Omental fat pad (tissue), 4 donors: ENCODE data around the gene MKI67. TPM values are rescaled to one million over a fixed set of nuclear protein-coding genes. Genes with fewer than 3 reads are reported as not detected.

Source experiments
- ATAC-seq: fragments of 150-250 bp; one replicate; pipeline ENCODE4 v1.9.1; 2016; ENCODE audit warnings: mild to moderate bottlenecking, moderate library complexity; ENCODE audit not compliant: low FRiP score
- DNase-seq: peaks from one replicate; pipeline ENCODE4 v3.0.0-alpha.2; 2019; ENCODE audit warnings: low spot score
- CTCF ChIP-seq, 3 donors: fragments of 450-650 bp; IDR thresholded peaks; one replicate each; pipeline ENCODE4 v1.5.1; 2016 to 2017; ENCODE audit warnings: antibody characterized with exemption in 3 of 3, mild to moderate bottlenecking in 3 of 3, moderate library complexity in 2 of 3
- total RNA-seq, 4 donors: library from RNA; depleted of rRNA; stranded (reverse); fragments of >200 nt; gene quantifications; one replicate each; pipeline ENCODE4 v1.1.0, GENCODE V29; 2016

Gene MKI67
- total RNA-seq, 4 donors from 2014 or later: 0.63 to 9.6 (median 1.6) TPM

GRCh38 chr10:128062331-128062880 is 63.8 kb downstream of the MKI67 start:
- ATAC-seq (no peak), DNase-seq (no peak)
- TF ChIP-seq CTCF (IDR thresholded peaks at IDR 0.05): no peak

DNA sequence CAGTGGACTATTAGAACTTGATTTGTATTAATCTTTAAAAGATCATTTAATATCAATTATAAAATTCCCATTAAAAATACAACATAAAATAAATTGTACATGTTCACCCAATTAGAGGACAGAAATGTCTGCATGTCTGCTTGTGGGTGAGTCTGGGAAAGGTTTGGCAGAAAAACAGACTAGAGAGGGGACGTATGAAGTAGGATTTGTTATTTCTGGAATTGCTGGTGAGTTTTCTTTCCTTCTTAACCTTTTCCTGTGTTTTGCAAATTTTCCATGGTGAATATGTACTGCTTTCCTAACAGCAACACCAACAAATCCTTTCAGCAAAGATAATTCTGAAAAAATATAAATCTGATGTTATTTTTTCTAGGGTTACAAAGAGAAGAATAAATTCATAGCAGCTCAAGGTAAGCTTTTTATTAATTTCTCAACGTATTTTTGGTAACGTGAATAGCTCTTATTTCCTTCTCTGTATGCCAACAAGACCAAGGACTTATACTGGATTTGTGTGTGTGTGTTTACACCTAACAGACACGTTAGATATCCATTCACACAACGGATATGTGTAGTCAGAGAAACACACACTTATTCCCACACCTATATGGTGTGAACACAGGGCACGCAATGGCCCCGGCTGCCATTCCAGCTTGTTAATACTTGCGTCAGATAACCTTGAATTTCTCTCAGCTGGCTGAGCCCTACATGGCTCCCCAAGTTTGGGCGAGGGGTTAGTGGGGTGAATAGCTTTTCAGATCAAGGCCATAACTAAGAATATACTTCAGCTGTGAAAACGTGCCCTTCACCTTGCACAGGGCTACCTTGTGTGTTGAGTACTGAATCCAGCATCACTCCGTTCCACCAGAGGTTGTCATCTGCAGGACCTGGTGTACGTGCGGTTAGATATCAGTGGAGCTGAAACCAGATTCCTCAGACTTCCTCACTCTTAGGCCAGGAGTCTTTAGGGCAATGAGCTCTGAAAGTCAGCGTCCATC is 64.6 kb downstream of the MKI67 start:
- no peak for TF ChIP-seq CTCF (IDR thresholded peaks at IDR 0.05)
- DNase-seq (no peak), ATAC-seq (no peak)

- DNase-seq (no peak), ATAC-seq (no peak)
- TF ChIP-seq CTCF (IDR thresholded peaks at IDR 0.05): no peak
These were observed 65.6 kb downstream of the MKI67 start for GRCh38 chr10:128060341-128061250.

DNA sequence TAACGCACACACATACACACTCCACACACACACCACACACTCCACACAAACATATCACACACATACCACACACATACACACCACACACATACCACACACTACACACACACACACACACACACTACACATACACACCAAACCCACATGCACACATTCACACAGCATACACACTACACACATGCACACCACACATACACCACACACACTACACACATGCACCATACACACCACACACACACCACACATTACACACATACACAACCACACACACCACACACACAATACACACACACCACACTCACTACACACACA is 66.3 kb downstream of the MKI67 start:
- TF ChIP-seq CTCF (IDR thresholded peaks at IDR 0.05): no peak
- DNase-seq (no peak), ATAC-seq (no peak)

DNA sequence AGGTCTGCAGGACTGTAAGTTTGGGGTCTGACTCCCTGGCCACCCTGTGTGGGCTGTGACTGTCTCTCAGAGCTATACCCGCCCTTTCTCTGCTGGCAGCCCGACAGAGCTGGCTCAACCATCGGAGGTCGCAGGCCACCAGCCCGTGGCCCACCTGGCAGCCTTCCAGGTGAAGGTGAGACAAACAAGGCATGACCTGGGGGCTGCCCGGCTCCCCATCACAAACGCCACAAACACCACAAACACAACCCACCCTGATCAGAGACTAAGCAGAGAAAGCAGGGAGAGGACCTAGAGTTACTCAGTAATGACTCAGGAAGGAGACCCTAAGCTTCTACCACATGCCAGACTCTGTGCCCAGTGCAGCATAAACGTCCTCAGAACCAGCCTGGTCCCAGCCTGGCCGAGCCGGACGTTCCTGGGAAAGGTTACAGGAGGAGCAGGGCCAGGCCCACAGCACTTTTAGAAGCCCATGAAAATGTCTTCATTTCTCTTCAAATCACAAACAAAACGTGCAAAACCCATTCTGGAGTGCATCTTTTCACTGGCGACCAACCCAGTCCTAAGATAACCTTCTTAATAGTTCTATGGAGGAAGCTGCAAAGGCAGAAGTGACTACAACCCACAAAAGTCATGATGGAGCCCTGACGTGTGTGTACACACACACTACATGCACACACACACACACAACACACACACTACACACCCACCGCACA is 66.8 kb downstream of the MKI67 start:
- no peak for TF ChIP-seq CTCF (IDR thresholded peaks at IDR 0.05)
- no peak for ATAC-seq
- no peak for DNase-seq

DNA sequence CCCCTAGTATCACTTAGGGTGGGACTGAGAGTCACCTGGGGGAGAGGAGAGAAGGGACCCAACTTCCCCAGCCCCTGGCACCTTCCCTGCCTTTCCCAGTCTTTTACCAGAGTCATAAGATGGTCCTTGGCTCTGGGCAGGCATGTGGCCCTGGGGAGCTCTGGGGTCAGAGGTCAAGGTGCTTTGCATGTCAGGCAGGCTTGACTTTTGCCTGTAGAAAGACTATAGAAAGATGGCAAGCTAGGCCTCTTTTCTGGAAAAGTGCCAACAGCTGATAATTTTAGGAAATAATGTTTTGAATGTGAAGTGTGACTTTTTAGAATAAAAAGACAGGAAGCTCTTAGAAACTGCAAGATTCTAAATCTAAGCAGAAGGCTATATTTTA is 67.5 kb downstream of the MKI67 start:
- no peak for DNase-seq
- no peak for TF ChIP-seq CTCF (IDR thresholded peaks at IDR 0.05)
- ATAC-seq: no peak
